SK-N-SH (cell line): Measurements from ENCODE around the gene RBP5. TPM values are rescaled to one million over a fixed set of nuclear protein-coding genes. Genes with fewer than 3 reads are reported as not detected.

Experiments used
- CTCF ChIA-PET: fragments of 300-600, 350-600 bp; formaldehyde crosslinking; extraction: SDS; loops from one replicate; lab custom pipeline; 2021; lab: Yijun Ruan, JAX
- POLR2A ChIA-PET: fragments of 350-600 bp; sonication (Branson Sonifier 250); formaldehyde crosslinking; extraction: SDS; loops from one replicate; lab custom pipeline; 2020; ENCODE audit warnings: antibody characterized with exemption, inconsistent platforms; lab: Yijun Ruan, JAX
- DNase-seq: peaks from one replicate; pipeline ENCODE4 v3.0.0; 2012
- H2AFZ ChIP-seq: fragments of 200-600 bp; sonication (generic); 2 replicates; pipeline ENCODE4 v1.8.1; 2016; ENCODE audit warnings: antibody characterized with exemption, mild to moderate bottlenecking, low read depth
- H3F3A ChIP-seq: fragments of 200-600 bp; sonication (generic); replicated peaks from 2 replicates; pipeline ENCODE3; 2016; ENCODE audit warnings: antibody characterized with exemption, mild to moderate bottlenecking; ENCODE audit not compliant: insufficient read depth
- H3K27ac ChIP-seq, 2 experiments: fragments of 200-500 bp in 1 of 2; fragments of 200-600 bp in 1 of 2; sonication (Bioruptor generic) in 1 of 2; sonication (generic), shearing (Covaris generic) in 1 of 2; 2 replicates each; pipeline versions ENCODE4 v1.5.1 to v1.6.1; 2014 to 2016; ENCODE audit warnings: low read depth in 2 of 2, inconsistent platforms in 1 of 2, low read length in 1 of 2, mild to moderate bottlenecking in 1 of 2, mixed read lengths in 1 of 2
- H3K27me3 ChIP-seq: fragments of 200-600 bp; sonication (generic), shearing (Covaris generic); 2 replicates; pipeline ENCODE4 v1.6.1; 2016; ENCODE audit warnings: mixed run types; ENCODE audit not compliant: insufficient read depth
- H3K36me3 ChIP-seq, 2 experiments: fragments of 200-500 bp in 1 of 2; fragments of 200-600 bp in 1 of 2; sonication (Bioruptor generic) in 1 of 2; sonication (generic) in 1 of 2; replicated peaks in 1 of 2; 2 replicates each; pipeline versions ENCODE3 to v1.5.1; 2014 to 2016; ENCODE audit warnings: low read length in 1 of 2, mild to moderate bottlenecking in 1 of 2; ENCODE audit not compliant: insufficient read depth in 2 of 2, control insufficient read depth in 1 of 2
- H3K4me1 ChIP-seq, 2 experiments: fragments of 200-500 bp in 1 of 2; fragments of 200-600 bp in 1 of 2; sonication (Bioruptor generic) in 1 of 2; sonication (generic), shearing (Covaris generic) in 1 of 2; 2 replicates each; pipeline versions ENCODE4 v1.5.1 to v1.6.1; 2014 to 2016; ENCODE audit warnings: low read depth in 1 of 2, low read length in 1 of 2, mixed run types in 1 of 2; ENCODE audit not compliant: insufficient read depth in 2 of 2, control insufficient read depth in 1 of 2
- H3K4me2 ChIP-seq: fragments of 200-600 bp; sonication (generic), shearing (Covaris generic); 2 replicates; pipeline ENCODE4 v1.6.1; 2017; ENCODE audit warnings: mixed run types
- H3K4me3 ChIP-seq, 2 experiments: fragments of 200-500 bp in 1 of 2; fragments of 200-600 bp in 1 of 2; sonication (Bioruptor generic) in 1 of 2; sonication (generic), shearing (Covaris generic) in 1 of 2; 2 replicates each; pipeline versions ENCODE4 v1.5.1 to v1.8.1; 2014 to 2016; ENCODE audit warnings: low read depth in 2 of 2, inconsistent platforms in 1 of 2, low read length in 1 of 2, mild to moderate bottlenecking in 1 of 2, mixed read lengths in 1 of 2, moderate library complexity in 1 of 2
- H3K79me2 ChIP-seq: fragments of 200-600 bp; sonication (generic); 2 replicates; pipeline ENCODE4 v1.8.1; 2017; ENCODE audit warnings: mild to moderate bottlenecking; ENCODE audit not compliant: insufficient read depth
- H3K9ac ChIP-seq: fragments of 200-600 bp; sonication (generic); 2 replicates; pipeline ENCODE4 v1.6.1; 2017; ENCODE audit warnings: mixed run types
- H3K9me2 ChIP-seq: fragments of 200-600 bp; sonication (generic); 2 replicates; pipeline ENCODE4 v1.6.1; 2017; ENCODE audit warnings: mixed run types
- H3K9me3 ChIP-seq: fragments of 200-600 bp; sonication (generic); 2 replicates; pipeline ENCODE4 v1.6.1; 2017; ENCODE audit warnings: mixed run types, mild to moderate bottlenecking, moderate library complexity
- H4K20me1 ChIP-seq: fragments of 200-600 bp; sonication (generic); 2 replicates; pipeline ENCODE4 v1.6.1; 2017; ENCODE audit warnings: mild to moderate bottlenecking, mixed run types; ENCODE audit not compliant: insufficient read depth
- CHD2 ChIP-seq: fragments of 150-350 bp; IDR thresholded peaks from 2 replicates; pipeline ENCODE4 v1.6.1; 2018; ENCODE audit warnings: low read length; ENCODE audit not compliant: partially characterized antibody
- CTCF ChIP-seq: fragments of 200-600 bp; sonication (generic); IDR thresholded peaks from 2 replicates; pipeline ENCODE4 v1.6.1; 2017; ENCODE audit warnings: antibody characterized with exemption, mild to moderate bottlenecking, moderate library complexity
- EP300 ChIP-seq, 2 experiments: IDR thresholded peaks; 2 replicates each; pipeline versions ENCODE4 v1.4.0 to v1.6.1; 2012; ENCODE audit warnings: borderline replicate concordance in 1 of 2, low read depth in 1 of 2, low read length in 1 of 2
- EZH2phosphoT487 ChIP-seq: fragments of 200-600 bp; sonication (generic); IDR thresholded peaks from 2 replicates; pipeline ENCODE4 v1.6.1; 2017; ENCODE audit warnings: low read depth, mixed run types, mild to moderate bottlenecking, antibody characterized with exemption, moderate library complexity, borderline replicate concordance
- FOXM1 ChIP-seq: IDR thresholded peaks from 2 replicates; pipeline ENCODE4 v1.4.0; 2012; ENCODE audit warnings: low read depth, mild to moderate bottlenecking
- IRF3 ChIP-seq: fragments of 150-350 bp; IDR thresholded peaks from 2 replicates; pipeline ENCODE4 v1.6.1; 2016; ENCODE audit warnings: mild to moderate bottlenecking, low read depth, low read length
- MAX ChIP-seq: IDR thresholded peaks from 2 replicates; pipeline ENCODE4 v1.4.0; 2012; ENCODE audit warnings: low read depth
- MXI1 ChIP-seq: IDR thresholded peaks from 2 replicates; pipeline ENCODE4 v1.6.1; 2012; ENCODE audit warnings: mild to moderate bottlenecking, low read depth, low read length, improper control_type of control experiment
- NFIC ChIP-seq: IDR thresholded peaks from 2 replicates; pipeline ENCODE4 v1.4.0; 2012; ENCODE audit warnings: borderline replicate concordance
- RFX5 ChIP-seq: IDR thresholded peaks from 2 replicates; pipeline ENCODE4 v1.6.1; 2012; ENCODE audit warnings: mild to moderate bottlenecking, improper control_type of control experiment, low read length
- RXRA ChIP-seq: IDR thresholded peaks from 2 replicates; pipeline ENCODE4 v1.4.0; 2012; ENCODE audit warnings: low read depth, mild to moderate bottlenecking, borderline replicate concordance
- SMC3 ChIP-seq: IDR thresholded peaks from 2 replicates; pipeline ENCODE4 v1.6.1; 2012; ENCODE audit warnings: low read depth, low read length, improper control_type of control experiment
- TCF12 ChIP-seq: IDR thresholded peaks from 2 replicates; pipeline ENCODE4 v1.4.0; 2012
- TEAD4 ChIP-seq: IDR thresholded peaks from 2 replicates; pipeline ENCODE4 v1.4.0; 2012; ENCODE audit warnings: mild to moderate bottlenecking, borderline replicate concordance; ENCODE audit not compliant: insufficient read depth
- USF1 ChIP-seq: IDR thresholded peaks from 2 replicates; pipeline ENCODE4 v1.4.0; 2012; ENCODE audit warnings: low read depth, borderline replicate concordance
- USF2 ChIP-seq: fragments of 150-350 bp; IDR thresholded peaks from 2 replicates; pipeline ENCODE4 v1.6.1; 2017; ENCODE audit warnings: antibody characterized with exemption, low read length, low read depth, borderline replicate concordance
- ZBTB33 ChIP-seq: IDR thresholded peaks from 2 replicates; pipeline ENCODE4 v1.4.0; 2012; ENCODE audit warnings: low read depth, borderline replicate concordance
- WGBS: methylation state at CpG from one replicate; pipeline ENCODE4 v1.1.6; 2017; ENCODE audit warnings: low lambda C conversion rate; 5-methylcytosine and 5-hydroxymethylcytosine counted together
- polyA plus RNA-seq, 3 experiments: library from polyadenylated mRNA; depleted of rRNA; stranded (reverse); fragments of >200 nt; gene quantifications; 2 replicates each; pipeline ENCODE4 v1.2.3, GENCODE V29; 2012

RBP5 gene
- polyA plus RNA-seq, 1 of the 3 experiments (the other 2 are of a cell fraction): 0.12 TPM

- Histone ChIP-seq H3K4me1 (peaks cover 0 to 8% of the 10 kb centered on the region in 2 experiments; a peak in 1 of 4 replicates), H3K4me2 (no peak overlapping the region), H3K36me3 (no peaks in the 10 kb centered on the region), H3K9ac (no peak overlapping the region), H3K9me3 (no peaks in the 10 kb centered on the region), H3K79me2 (no peaks in the 10 kb centered on the region), H2AFZ (no peak overlapping the region), H3K9me2 (no peaks in the 10 kb centered on the region), H3K27ac (no peak overlapping the region), H3K27me3 (no peaks in the 10 kb centered on the region), H4K20me1 (no peaks in the 10 kb centered on the region), H3K4me3 (no peak overlapping the region), H3F3A (peaks cover 6% of the 10 kb centered on the region)
- WGBS: 52% methylated on average over 5 of the region's 5 CpGs
- ChIA-PET CTCF (interaction anchor here (1.0 to 2.5 kb wide), 12 partner anchors 9 to 221 kb away, joined by 3 to 19 read pairs (median 4); partner anchors contain the start of genes C1S and SPSB2), POLR2A (no interaction called here)
- no peak for TF ChIP-seq USF1
- no peak for TF ChIP-seq USF2
- TF ChIP-seq RFX5: no peak
- TF ChIP-seq EZH2phosphoT487: no peak
- TF ChIP-seq TEAD4: no peak
- no peak for TF ChIP-seq TCF12
- TF ChIP-seq CHD2: no peak
- TF ChIP-seq MXI1: no peak
- TF ChIP-seq RXRA: no peak
- TF ChIP-seq FOXM1: no peak
- TF ChIP-seq SMC3: no peak
- no peak for TF ChIP-seq ZBTB33
- TF ChIP-seq IRF3: no peak
- TF ChIP-seq CTCF: no peak
- no peak for TF ChIP-seq MAX
- TF ChIP-seq EP300 (IDR thresholded peaks at IDR 0.05; ENCODE audit: borderline replicate concordance in 1 of 2, low read depth in 1 of 2, low read length in 1 of 2): no peak
- TF ChIP-seq NFIC: no peak
- DNase-seq: no peak
Observed at GRCh38 chr12:7093486-7093885, 35.2 kb downstream of the RBP5 start.
